Measurements from ENCODE around the gene TPO.
"Not testable (repeated sequence)": the region's sequence is repeated elsewhere in the genome, so short reads cannot be mapped to it uniquely, and the experiment has no call there.

The TPO gene

GRCh38 chr2:1413156-1413710, at the start of gene TPO:
Gene TPO (plus strand): TSS chr2:1413463. CDS start chr2:1414409, 946 bp downstream.
- DNase-seq (ENCODE audit: low read depth in 2 of 2): no peak

- DNase-seq (ENCODE audit: low read depth in 2 of 2): peak in 1 of 2 donors; percentile 1
Observed at GRCh38 chr2:1366546-1367134, 46.6 kb upstream of the TPO start.

- DNase-seq (ENCODE audit: low read depth in 2 of 2): no peak
Observed at GRCh38 chr2:1367601-1368000, 45.7 kb upstream of the TPO start.

GRCh38 chr2:1369905-1370304, 43.4 kb upstream of the TPO start:
- no peak for DNase-seq (ENCODE audit: low read depth in 2 of 2)

GRCh38 chr2:1370461-1370860, 42.8 kb upstream of the TPO start:
- DNase-seq (ENCODE audit: low read depth in 2 of 2): no peak

- DNase-seq (ENCODE audit: low read depth in 2 of 2): no peak
Observed at GRCh38 chr2:1371082-1371481, 42.2 kb upstream of the TPO start.

GRCh38 chr2:1373830-1374229, 39.4 kb upstream of the TPO start:
- no peak for DNase-seq (ENCODE audit: low read depth in 2 of 2)

- no peak for DNase-seq (ENCODE audit: low read depth in 2 of 2)
Observed at GRCh38 chr2:1374287-1374686, 39.0 kb upstream of the TPO start.

GRCh38 chr2:1375794-1376193, 37.5 kb upstream of the TPO start:
- DNase-seq (ENCODE audit: low read depth in 2 of 2): no peak

GRCh38 chr2:1377473-1377872, 35.8 kb upstream of the TPO start:
- no peak for DNase-seq (ENCODE audit: low read depth in 2 of 2)

- no peak for DNase-seq (ENCODE audit: low read depth in 2 of 2)
Observed at GRCh38 chr2:1378456-1379150, 34.7 kb upstream of the TPO start.

- DNase-seq (ENCODE audit: low read depth in 2 of 2): no peak
Observed at GRCh38 chr2:1381644-1382043, 31.6 kb upstream of the TPO start.

GRCh38 chr2:1387954-1388725, 25.1 kb upstream of the TPO start:
- DNase-seq (ENCODE audit: low read depth in 2 of 2): not testable (repeated sequence)

GRCh38 chr2:1390118-1390517, 23.1 kb upstream of the TPO start:
- not testable (repeated sequence) for DNase-seq (ENCODE audit: low read depth in 2 of 2)

GRCh38 chr2:1393321-1393720, 19.9 kb upstream of the TPO start:
- no peak for DNase-seq (ENCODE audit: low read depth in 2 of 2)

- DNase-seq (ENCODE audit: low read depth in 2 of 2): no peak
Observed at GRCh38 chr2:1394709-1395408, 18.4 kb upstream of the TPO start.

- no peak for DNase-seq (ENCODE audit: low read depth in 2 of 2)
Observed at GRCh38 chr2:1397350-1397749, 15.9 kb upstream of the TPO start.

GRCh38 chr2:1398191-1398590, 15.1 kb upstream of the TPO start:
- no peak for DNase-seq (ENCODE audit: low read depth in 2 of 2)

- no peak for DNase-seq (ENCODE audit: low read depth in 2 of 2)
Observed at GRCh38 chr2:1400943-1401735, 12.1 kb upstream of the TPO start.

GRCh38 chr2:1402064-1402463, 11.2 kb upstream of the TPO start:
- DNase-seq (ENCODE audit: low read depth in 2 of 2): no peak

- no peak for DNase-seq (ENCODE audit: low read depth in 2 of 2)
Observed at GRCh38 chr2:1403565-1403964, 9.7 kb upstream of the TPO start.

All from activated CD4-positive, alpha-beta T cell treated with anti-CD3 and anti-CD28 coated beads for 24 hours (primary cell).